RKO (cell line): ENCODE measurements around the gene LPAR5.
A peak's percentile ranks its signal among the peaks of the same experiment; 100 is the strongest.
"Not testable (repeated sequence)": the region's sequence is repeated elsewhere in the genome, so short reads cannot be mapped to it uniquely, and the experiment has no call there.

ENCODE experiments used
- DNase-seq: peaks from one replicate; pipeline ENCODE4 v3.0.0-alpha.2; 2016; ENCODE audit warnings: low spot score

Gene LPAR5

GRCh38 chr12:6606331-6607131 lies 29.2 kb downstream of the LPAR5 start:
- peak; percentile 72 for DNase-seq

- DNase-seq, result peak; percentile 65
These were observed 30.1 kb downstream of the LPAR5 start for GRCh38 chr12:6605421-6606330.

- DNase-seq, result no peak
These were observed 31.3 kb downstream of the LPAR5 start for GRCh38 chr12:6604259-6605029.

GRCh38 chr12:6603095-6603567 lies 32.6 kb downstream of the LPAR5 start:
- no peak for DNase-seq

GRCh38 chr12:6602526-6602925 lies 33.2 kb downstream of the LPAR5 start:
- DNase-seq, result no peak

GRCh38 chr12:6595673-6596072 lies 40.1 kb downstream of the LPAR5 start:
- DNase-seq, result not testable (repeated sequence)

- DNase-seq, result no peak
These were observed 43.7 kb downstream of the LPAR5 start for GRCh38 chr12:6592087-6592486.

GRCh38 chr12:6586569-6586968 lies 49.2 kb downstream of the LPAR5 start:
- not testable (repeated sequence) for DNase-seq

- no peak for DNase-seq
These were observed 51.5 kb downstream of the LPAR5 start for GRCh38 chr12:6584293-6584692.

- DNase-seq, result no peak
These were observed 52.8 kb downstream of the LPAR5 start for GRCh38 chr12:6582959-6583358.

- DNase-seq, result peak; percentile 24
These were observed 53.6 kb downstream of the LPAR5 start for GRCh38 chr12:6582196-6582595.

GRCh38 chr12:6575648-6576047 lies 60.1 kb downstream of the LPAR5 start:
- DNase-seq, result no peak

GRCh38 chr12:6574576-6575295 lies 61.0 kb downstream of the LPAR5 start:
- DNase-seq, result no peak

GRCh38 chr12:6573001-6573400 lies 62.8 kb downstream of the LPAR5 start:
- no peak for DNase-seq

- peak; percentile 65 for DNase-seq
These were observed 65.4 kb downstream of the LPAR5 start for GRCh38 chr12:6570264-6570887.

- DNase-seq, result no peak
These were observed 66.0 kb downstream of the LPAR5 start for GRCh38 chr12:6569786-6570185.

GRCh38 chr12:6569312-6569711 lies 66.4 kb downstream of the LPAR5 start:
- DNase-seq, result no peak
